NK-92 (cell line): Measurements from ENCODE around the gene SV2C.

Experiments used
- DNase-seq: peaks from one replicate; lab custom pipeline; 2025; ENCODE audit not compliant: unreplicated experiment; lab: John Stamatoyannopoulos, UW

SV2C gene

DNA sequence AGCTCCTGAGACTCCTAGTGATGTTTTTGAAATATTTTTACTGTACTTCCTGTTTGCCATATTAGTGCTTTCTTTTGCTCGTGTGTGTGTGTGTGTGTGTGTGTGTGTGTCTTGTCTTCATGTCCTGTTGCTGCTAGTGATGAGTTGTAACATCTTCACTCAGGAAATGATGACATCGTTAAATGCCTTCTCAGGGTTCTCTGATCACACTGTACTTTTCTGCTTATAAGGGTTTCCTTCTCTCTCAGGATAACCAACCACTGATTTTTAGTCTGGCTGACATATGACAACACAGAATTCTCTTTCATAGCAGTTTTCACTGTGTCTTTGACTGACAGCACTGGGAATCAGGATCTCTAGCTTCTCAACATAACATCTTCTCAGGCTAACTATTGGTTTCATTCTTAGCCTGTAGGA, 16.1 kb downstream of the SV2C start:
- no peak for DNase-seq

DNA sequence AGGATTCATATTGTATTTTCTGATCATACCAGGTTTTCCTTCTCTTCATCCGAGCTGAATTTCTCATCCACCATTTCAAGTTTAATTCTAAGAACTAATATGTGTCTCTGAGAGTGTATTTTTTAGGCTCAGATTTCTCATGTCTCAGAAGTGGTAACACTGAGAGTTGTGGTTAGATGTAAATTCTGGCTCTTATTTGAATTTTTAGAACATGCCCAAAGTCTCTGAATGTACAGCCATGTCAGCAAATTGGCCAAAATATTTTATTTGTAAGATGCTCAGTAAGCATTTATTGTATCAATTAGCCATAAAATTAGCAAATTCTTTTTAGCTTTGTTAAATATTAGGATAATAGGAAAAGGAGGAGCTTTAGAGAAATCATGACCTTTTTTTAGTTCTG, 16.6 kb downstream of the SV2C start:
- DNase-seq: no peak

DNA sequence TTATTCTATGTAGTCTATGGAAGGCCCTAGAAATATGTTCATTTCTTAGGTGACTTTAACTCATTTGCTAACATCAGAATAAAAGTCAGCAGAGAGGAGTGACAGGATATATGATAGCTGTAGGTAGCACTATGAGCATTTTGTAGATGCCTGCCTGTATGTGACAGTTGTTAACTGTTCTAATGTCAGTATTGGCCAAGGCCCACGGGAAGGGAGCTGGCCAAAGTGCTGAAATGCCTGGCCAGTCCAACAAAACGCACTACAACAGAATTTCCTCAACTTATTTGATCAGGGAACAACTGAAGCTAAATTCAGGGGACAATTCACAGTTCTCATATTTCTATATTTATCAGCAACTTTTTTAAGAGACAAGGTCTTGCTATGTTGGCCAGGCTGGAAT, 20.8 kb downstream of the SV2C start:
- DNase-seq: no peak

DNA sequence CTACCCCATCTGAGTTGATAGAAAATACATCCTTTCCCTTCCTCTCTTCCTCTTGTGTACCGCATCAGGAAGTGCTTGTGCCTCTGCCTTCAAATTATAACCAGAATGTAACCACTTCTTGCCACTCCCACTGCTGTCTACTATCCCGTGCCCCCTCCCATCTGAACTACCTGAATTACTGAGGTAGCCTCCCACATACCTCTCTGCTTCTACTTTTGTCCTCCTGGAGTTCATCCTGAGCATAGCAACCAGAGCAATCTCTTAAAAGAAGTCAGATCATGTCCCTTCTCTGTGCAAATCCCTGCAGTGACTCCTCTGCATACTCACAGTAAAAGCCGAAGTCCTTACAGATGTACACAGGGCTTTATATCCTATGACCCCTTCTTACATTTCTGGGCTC, 23.0 kb downstream of the SV2C start:
- DNase-seq: no peak

DNA sequence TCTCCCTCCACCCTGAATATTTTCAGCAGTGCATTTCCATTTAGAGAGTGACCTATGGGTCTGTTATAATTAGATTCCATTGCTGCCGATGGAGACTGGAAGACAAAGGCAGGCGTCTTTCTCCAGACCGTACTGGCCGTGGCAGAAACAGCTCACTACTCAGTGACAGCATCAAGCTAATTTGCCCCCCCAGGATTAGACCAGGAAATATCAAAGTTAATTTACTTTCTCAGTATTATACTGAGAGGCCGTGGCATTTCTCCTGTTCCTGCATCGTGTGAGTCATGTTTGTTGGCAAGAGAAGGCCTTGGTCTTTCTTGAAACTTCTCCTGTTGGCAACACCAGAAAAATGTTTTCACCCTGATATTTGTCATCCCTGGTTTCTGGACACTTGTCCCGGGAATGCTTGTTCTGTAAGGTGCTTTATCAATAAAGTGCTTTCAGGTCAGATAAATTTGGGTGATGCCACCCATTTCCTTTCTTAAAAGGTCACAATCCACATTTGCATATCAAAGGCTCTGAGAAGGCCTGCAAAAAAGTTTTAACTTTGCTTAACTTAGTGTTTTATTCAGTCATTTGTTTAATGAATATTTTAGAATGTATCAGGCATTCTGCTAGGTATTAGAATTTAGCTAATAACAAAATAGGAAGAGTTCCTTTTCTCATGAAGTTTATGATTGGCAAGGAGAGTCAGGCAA, 28.4 kb downstream of the SV2C start:
- no peak for DNase-seq

DNA sequence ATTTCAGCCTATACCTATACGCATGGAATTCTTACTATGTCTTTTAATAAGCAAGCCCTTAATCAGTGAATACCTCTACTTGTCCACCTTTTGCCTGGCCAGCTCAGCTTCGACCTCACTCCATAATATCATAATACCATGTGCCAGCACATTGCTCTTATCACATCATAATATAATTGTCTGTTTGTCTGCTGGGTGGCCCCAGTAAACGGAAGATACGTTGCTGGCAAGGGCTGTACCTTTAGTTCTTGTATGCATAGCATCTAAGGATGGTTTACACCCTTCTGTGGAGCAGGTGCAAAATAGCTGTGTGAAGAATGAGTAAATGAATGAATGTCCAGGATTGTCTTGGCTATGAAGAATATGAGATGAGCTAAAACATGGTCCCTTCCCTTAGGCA, 29.9 kb downstream of the SV2C start:
- no peak for DNase-seq

DNA sequence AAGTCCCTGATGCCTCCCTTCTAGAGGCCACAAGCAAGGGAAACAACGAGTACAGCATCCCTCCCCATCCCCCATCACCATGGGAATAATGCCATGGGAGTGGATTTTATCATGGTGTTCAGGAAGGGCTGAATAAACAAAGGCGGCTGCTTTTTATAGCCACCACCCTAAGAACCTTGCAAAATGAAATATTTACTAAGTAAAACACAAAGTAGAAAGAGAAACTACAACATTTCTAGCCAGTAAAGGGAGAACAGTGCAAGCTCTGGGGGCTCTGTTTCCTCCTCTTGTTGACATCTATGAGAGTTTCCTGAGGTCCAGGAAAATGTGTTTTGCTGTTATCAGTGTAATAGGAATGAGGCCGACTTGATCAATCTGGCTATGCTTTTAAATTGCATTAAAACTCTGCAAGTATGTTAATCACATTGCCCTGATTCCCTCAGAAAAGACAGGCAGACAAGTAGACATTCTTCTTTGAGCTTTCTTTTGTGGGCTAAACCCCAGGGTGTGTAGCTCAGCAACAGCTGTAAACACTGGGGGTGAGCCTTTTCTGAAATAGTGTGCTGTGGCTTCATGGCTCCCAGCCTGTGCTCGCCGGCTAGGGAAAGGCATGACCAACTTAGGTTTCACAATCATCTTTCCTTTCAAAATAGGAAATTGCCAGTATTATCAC, 31.1 kb downstream of the SV2C start:
- DNase-seq: no peak

DNA sequence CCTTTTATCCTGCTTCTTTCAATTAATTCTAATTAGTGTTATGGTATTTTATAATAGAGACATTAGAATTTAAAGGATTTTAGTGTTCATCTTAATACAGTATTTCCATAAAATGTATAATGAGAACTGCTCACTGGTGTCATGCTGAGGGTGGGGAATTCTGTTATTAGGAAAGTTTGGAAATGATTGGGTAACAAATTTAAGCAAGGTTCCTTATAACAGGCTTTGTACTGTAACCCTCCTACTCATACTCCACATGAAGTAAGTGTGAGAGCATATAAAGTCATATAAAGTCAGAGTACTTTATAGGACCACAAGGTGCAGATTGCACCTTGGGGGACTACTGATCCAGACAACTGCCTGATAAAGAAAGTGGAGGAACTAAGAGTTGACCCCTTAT, 42.2 kb downstream of the SV2C start:
- DNase-seq: no peak

DNA sequence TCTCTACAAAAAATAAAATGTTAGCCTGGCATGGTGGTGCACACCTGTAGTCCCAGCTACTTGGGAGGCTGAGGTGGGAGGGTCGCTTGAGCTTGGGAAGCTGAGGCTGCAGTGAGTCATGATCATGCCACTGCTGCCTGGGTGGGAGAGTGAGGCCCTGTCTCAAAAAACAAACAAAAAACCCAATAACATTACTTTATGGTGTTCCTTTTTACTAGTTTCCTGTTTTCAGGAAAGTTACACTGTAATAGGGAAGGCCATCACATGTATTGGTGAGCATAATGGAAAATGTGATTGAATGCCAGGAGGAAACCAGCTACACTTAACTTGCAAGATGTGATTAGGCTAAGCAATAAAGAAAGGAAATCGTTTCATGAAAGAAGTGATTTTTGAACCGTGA, 42.7 kb downstream of the SV2C start:
- DNase-seq: no peak

DNA sequence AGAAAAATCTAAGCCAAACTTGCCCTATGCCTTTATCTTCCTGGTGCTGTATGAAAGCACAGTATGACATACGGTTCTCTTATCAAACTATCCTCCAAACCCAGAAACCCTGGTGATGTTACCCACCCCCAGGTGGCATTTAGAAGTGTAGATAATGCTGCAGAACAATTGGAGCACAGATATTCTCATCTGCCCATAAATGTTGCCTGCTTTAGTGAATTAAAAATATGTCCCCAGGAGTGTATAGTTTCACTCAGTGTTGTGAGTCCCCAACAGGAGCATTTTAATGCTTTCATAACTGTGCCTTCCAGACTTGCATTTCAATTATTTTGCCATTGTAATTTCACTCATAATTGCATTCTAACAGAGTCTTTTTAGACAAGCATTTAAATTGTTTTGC, 50.8 kb downstream of the SV2C start:
- no peak for DNase-seq

DNA sequence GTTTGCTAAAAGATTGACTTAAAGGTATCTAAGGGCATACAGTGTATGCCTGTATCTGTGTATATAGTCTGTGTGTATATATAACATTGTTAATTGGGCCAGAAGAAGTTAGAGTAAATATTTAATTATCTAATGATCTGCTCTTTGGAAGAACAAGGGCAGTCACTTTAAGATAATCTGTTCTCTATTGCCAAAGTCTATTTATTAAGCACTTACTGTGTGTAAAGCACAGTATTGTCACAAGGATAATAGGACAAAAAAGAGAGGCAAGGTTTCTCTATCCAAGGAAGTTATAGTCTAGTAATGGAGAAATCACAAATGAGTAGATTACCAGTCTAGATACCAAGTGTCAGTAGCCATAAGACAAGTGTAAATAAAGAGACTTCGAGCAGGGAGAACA, 51.5 kb downstream of the SV2C start:
- DNase-seq: no peak

DNA sequence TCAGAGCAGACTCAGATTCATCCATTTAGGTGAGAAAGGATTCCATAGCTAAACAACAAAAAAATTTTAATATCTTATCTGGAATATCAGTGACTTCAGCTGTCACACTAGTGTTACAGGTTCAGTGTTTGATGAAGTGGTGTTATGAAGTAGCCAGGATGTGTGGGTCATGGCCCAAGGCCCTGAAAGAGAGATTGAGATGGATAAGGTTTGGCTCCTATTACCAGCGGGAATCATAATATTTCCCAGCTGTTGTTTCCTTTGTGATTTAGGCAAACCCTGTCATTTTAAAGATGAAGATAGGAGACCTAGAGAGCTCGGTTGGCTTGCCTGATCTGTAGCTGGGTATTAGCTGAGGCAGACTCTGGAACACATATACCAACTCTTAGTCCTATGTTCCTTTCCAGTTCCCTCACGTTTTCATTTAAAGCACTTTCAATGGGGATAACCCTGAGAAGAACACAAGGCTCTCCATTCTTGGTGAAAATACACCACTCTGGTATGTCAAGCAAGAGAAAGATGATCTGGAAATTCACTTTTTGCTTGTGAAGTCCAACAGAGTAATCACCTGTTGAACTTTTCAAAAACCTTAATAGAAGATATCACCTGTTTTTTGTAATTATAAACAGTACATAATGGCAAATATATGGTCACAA, 54.8 kb downstream of the SV2C start:
- DNase-seq: no peak

DNA sequence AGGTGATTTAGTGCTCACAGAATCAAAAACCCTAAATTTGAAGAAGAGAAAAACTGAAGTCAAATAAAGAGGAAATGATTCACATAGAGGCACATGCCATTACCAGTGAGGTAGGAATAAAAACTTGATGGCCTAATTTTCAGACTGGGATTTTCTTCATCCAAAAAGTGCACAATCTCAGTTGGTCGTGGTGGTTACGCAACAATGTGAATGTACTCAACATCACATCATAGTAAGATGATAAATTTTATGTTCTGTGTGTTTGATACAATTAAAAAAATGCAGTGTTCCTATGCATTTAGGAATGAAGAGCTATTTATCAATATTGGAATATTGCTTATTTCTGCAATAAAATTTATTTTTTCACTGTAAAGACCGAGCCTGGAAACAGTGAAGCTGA, 60.7 kb downstream of the SV2C start:
- no peak for DNase-seq

DNA sequence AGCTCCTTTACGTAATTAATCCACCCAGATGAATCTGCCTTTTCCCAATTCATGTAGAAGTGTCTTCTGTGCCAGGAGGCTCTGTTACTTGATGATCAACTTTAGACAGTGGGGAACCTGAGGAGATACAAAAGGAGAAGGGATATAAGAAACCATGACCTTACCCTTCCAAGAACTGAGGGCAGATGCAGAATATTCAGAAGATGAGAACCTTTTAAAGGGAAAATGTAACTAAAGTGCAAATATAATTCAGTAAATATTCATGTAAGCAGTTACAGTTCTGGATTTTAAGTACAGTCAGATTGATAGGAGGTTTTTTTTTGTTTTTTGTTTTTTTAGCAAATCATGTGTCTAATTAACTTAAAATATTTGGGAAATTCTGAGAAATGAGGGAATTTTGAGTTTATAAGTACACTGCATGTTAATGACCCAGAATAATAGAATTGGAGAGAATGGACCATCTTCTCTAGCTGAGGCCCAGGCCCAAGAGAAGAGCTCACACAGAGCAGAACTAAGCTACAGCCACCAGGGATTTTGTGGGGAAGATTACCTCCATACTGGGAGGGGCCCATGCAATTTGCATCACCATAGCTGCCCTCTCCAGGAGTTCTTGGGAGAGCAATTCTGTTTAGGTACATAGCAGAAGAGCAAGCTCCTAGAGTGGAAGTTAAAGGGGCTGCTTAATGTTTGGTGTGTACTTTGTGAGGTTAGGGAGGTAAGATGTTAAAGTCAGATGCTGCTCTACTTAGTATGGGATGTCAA, 61.5 kb downstream of the SV2C start:
- no peak for DNase-seq

DNA sequence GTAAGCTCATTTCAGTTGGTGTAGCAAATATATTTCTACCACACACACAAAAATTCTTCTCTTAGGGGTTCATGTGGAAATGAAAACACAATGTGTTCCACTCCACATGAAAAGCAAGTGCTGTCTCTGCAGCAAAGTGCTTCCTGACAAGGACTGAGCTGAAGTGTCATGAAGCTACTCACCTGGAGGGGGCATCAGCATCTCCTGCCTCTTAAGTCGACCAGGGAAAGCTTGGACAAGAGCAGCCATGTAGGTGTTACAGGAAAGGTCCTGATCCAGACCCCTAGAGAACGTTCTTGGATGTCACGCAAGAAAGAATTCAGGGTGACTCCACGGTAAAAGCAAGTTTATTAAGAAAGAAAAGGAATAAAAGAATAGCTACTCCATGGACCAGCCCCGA, 62.8 kb downstream of the SV2C start:
- DNase-seq: no peak

DNA sequence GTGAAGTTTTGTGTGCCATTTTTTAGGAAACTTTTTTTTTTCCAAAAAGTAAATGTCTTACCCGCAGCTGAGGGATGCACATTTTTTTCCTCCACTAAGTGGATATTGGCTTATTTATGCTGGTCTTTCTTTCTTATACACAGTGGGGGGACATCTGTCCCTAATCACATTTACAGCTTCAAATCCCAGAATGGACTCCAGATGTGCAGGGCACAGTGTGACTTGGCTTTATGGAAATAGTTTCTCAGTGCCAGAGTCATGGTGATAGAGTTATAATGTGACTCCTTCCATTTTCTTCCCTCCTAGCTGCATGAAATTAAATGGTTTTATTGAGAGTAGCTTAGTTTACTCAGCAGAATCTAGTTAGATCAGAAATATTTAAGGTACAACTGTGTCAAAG, 66.5 kb downstream of the SV2C start:
- no peak for DNase-seq

DNA sequence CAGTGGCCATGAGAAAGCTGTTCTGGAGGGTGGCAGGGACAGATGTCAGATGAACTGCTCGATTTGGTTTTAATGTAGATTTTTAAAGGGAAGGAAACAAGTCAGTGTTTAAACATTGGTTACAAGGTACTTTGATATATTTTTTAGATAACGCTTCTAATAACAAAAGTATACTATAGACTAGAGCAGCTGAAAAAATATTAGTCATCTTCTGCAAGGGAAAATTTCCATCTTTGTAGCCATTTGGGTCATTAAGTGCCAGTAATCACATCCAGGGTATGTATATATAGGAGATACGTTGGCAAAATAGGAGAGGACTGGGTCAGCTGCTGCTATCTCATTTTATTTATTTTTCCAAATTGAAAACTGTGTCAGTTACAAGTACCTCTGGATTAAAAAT, 69.0 kb downstream of the SV2C start:
- DNase-seq: no peak

DNA sequence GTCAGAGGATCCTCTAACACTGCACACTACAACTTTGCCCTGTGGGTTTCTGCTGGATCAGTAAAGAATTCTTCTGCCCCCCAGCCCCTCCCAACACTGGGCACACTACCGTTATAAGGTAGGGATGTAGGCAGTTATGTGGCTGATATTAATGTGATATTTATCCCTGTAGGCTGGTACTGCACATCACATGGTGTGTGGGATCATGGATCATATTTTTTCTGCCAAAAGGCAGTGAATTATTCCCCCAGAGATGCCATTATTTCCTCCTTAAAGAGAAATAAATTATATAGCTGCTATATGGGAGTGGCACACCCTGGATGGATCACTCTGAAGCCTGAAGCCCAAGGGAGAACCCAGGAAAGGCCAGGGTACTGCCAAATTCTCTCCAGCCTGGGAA, 69.5 kb downstream of the SV2C start:
- no peak for DNase-seq

DNA sequence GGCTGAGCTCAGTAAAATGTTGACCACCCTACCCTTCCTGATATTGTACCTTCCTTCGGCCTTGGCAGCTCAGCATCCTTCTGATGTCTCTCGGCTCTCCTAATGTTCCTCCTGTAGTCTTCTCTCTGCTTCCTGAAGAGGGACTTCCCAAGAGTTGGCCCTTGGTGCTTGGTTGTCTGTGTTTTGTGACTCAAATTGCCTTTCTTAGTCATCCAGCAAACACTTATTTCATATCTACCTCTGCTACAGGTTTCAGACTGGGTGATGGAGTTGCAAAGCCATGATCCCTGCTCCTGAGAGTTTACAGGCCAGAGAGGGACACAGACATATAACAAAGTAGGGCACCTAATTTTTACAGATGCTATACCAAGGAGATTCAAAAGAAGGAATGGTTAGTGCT, 70.1 kb downstream of the SV2C start:
- no peak for DNase-seq

DNA sequence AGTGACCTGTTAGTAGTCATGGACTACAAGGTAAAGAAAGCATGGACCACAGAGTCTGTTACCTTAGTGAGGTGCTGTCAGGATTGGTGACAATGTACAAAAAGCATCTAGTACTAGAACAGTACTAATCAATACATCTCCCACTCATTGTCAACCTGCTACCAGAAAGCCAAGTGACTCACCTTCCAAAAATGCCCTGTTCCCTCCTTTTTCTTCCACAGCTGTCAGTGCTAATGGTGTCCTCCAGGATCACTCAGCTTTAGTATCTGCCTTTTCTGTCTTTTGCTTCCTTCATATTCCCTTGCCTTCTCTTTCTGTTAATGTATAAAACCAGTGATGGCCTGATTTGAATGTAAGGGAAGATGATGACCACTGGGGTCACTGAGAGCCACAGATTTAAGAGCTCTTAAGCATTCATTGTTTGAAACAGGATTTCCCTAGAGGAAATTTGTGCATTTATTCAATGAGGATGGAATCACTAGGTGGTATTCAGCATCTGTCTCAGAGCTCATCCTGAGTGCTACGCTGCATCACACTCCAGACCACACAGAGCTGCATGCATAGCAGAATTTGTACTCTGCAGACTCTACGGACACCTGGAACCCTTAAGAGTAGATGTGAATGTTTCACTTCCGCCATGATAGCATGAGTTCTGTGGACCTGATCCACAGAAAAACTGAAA, 71.0 kb downstream of the SV2C start:
- no peak for DNase-seq

DNA sequence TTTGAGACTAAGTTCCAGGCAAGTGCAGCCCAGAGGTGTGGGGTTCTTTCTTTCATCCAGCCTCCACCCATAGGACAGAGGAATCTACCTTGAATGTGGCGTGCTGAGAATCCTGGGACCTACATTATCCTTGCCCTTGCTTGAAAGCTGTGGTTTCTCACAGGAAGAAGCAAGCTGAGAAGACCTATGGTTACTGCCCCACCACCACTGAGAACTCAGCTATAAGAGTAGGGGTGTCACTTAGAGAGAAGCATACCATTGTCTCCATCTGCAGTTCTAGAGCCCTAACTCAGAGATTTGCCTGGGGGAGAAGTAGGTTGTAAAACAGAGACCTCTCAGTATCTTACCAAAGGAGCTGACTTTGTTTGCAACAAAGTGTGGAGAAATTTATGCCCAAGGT, 72.4 kb downstream of the SV2C start:
- DNase-seq: no peak
